Ectodermal cell (in vitro differentiated cells): ENCODE data around the gene CCDC86.
A peak's percentile ranks its signal among the peaks of the same experiment; 100 is the strongest.

ENCODE experiments used
- H3K27ac ChIP-seq: 2 replicates; pipeline ENCODE4 v1.7.0; 2013; ENCODE audit warnings: mild to moderate bottlenecking, low read depth, low read length; ENCODE audit not compliant: insufficient read depth, poor library complexity, severe bottlenecking
- H3K27me3 ChIP-seq: 2 replicates; pipeline ENCODE4 v1.7.0; 2013; ENCODE audit warnings: mild to moderate bottlenecking, low read length; ENCODE audit not compliant: insufficient read depth, control insufficient read depth, poor library complexity, severe bottlenecking
- H3K36me3 ChIP-seq: one replicate; pipeline ENCODE4 v1.7.0; 2013; ENCODE audit warnings: low read length; ENCODE audit not compliant: control insufficient read depth, insufficient read depth
- H3K4me1 ChIP-seq: one replicate; pipeline ENCODE4 v1.7.0; 2013; ENCODE audit warnings: low read length; ENCODE audit not compliant: control insufficient read depth, insufficient read depth
- H3K4me3 ChIP-seq: 2 replicates; pipeline ENCODE4 v1.7.0; 2013; ENCODE audit warnings: low read depth, low read length, control low read depth; ENCODE audit not compliant: insufficient read depth
- H3K9me3 ChIP-seq: 2 replicates; pipeline ENCODE4 v1.7.0; 2013; ENCODE audit warnings: mild to moderate bottlenecking, low read length, moderate library complexity; ENCODE audit not compliant: control insufficient read depth
- WGBS, 2 experiments: methylation state at CpG; one replicate each; pipeline ENCODE4 v1.1.7; 2013; ENCODE audit warnings: missing lambda C conversion rate in 2 of 2; 5-methylcytosine and 5-hydroxymethylcytosine counted together

CCDC86 gene

GRCh38 chr11:60844045-60844869 lies 2.3 kb downstream of the CCDC86 start:
- peaks cover 11% of the 10 kb centered on the region for H3K4me1 ChIP-seq
- no peak overlapping the region for H3K27ac ChIP-seq
- H3K9me3 ChIP-seq: no peaks in the 10 kb centered on the region
- peak overlapping the region; percentile 98 for H3K4me3 ChIP-seq
- H3K36me3 ChIP-seq: peaks cover 6% of the 10 kb centered on the region
- 76 to 83% methylated on average over 10 of the region's 10 CpGs for WGBS, 2 experiments
- H3K27me3 ChIP-seq: no peaks in the 10 kb centered on the region

DNA sequence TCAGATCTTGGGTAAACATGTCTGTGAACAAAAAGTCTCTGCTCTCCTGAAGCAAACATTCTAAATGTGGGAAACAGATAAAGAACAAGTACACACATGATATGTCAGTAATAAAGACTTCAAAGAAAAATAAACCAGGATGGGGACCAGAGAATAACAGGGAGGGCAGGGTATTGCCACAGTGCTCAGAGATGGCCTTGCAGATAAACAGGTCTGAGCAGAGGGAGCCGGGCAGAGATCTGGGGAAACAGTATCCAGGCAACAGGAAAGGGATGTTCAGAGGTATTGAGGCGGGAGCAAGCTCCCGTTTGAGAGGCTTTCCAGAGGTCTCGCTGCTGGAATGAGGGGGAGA lies 2.9 kb downstream of the CCDC86 start:
- Histone ChIP-seq H3K27me3 (no peaks in the 10 kb centered on the region), H3K9me3 (no peaks in the 10 kb centered on the region), H3K27ac (no peak overlapping the region), H3K36me3 (peaks cover 12% of the 10 kb centered on the region), H3K4me3 (no peak overlapping the region), H3K4me1 (peaks cover 11% of the 10 kb centered on the region)
- 69 to 76% methylated on average over 4 of the region's 4 CpGs for WGBS, 2 experiments

GRCh38 chr11:60845338-60845737 lies 3.4 kb downstream of the CCDC86 start:
- 89 to 91% methylated on average over 8 of the region's 8 CpGs for WGBS, 2 experiments
- no peaks in the 10 kb centered on the region for H3K27me3 ChIP-seq
- H3K36me3 ChIP-seq: peaks cover 15% of the 10 kb centered on the region
- H3K9me3 ChIP-seq: no peaks in the 10 kb centered on the region
- H3K4me3 ChIP-seq: no peak overlapping the region
- no peak overlapping the region for H3K27ac ChIP-seq
- peaks cover 11% of the 10 kb centered on the region for H3K4me1 ChIP-seq

DNA sequence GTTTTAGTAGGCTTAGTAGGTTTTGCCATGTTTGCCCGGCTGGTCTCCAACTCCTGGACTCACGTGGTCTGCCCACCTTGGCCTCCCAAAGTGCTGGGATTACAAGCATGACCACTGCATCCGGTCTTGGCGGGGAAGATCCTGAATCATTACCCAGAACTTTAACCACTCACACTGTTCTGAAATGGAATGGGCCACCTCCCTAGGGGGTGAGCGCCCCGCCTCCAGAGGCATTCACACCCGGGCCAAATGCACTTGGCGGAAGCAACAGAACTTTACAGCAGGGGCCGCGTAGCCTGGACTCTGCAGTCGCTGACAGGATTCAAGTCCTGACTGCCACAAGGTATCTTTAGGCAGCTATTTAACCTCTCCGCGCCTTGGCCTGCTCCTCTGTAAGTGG lies 5.4 kb downstream of the CCDC86 start:
- 82 to 84% methylated on average over 13 of the region's 13 CpGs for WGBS, 2 experiments
- H3K36me3 ChIP-seq: peaks cover 20% of the 10 kb centered on the region
- H3K4me1 ChIP-seq: peaks cover 20% of the 10 kb centered on the region
- no peak overlapping the region for H3K4me3 ChIP-seq
- peaks cover 4% of the 10 kb centered on the region for H3K27me3 ChIP-seq
- no peak overlapping the region for H3K27ac ChIP-seq
- no peaks in the 10 kb centered on the region for H3K9me3 ChIP-seq

DNA sequence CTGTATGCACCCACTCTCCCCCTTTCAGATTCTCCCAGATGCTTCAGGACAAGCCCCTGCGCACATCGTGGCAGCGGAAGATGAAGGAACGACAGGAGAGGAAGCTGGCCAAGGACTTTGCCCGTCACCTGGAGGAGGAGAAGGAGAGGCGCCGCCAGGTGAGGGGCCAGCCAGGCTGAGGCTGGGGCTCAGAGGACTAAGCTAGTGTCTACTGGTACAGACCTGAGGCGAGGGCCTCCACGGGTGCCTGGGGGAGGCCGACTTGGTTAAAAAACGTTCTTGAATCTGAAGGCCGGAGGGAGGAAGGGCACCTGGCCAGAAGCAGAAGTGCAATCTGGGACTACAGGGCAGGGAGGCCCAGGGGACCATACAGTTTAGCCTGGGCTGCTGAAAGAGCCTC lies 6.0 kb downstream of the CCDC86 start:
- Histone ChIP-seq H3K9me3 (no peaks in the 10 kb centered on the region), H3K4me1 (peaks cover 22% of the 10 kb centered on the region), H3K36me3 (peaks cover 20% of the 10 kb centered on the region), H3K27me3 (peaks cover 9% of the 10 kb centered on the region), H3K27ac (no peak overlapping the region), H3K4me3 (no peak overlapping the region)
- 93 to 95% methylated on average over 12 of the region's 12 CpGs for WGBS, 2 experiments

- Histone ChIP-seq H3K36me3 (peaks cover 20% of the 10 kb centered on the region), H3K4me3 (no peak overlapping the region), H3K27ac (no peak overlapping the region), H3K4me1 (peaks cover 15% of the 10 kb centered on the region), H3K27me3 (peaks cover 18% of the 10 kb centered on the region), H3K9me3 (no peaks in the 10 kb centered on the region)
- WGBS, 2 experiments: 91 to 92% methylated on average over 10 of the region's 10 CpGs
Observed at GRCh38 chr11:60848714-60849151, 6.8 kb downstream of the CCDC86 start.

DNA sequence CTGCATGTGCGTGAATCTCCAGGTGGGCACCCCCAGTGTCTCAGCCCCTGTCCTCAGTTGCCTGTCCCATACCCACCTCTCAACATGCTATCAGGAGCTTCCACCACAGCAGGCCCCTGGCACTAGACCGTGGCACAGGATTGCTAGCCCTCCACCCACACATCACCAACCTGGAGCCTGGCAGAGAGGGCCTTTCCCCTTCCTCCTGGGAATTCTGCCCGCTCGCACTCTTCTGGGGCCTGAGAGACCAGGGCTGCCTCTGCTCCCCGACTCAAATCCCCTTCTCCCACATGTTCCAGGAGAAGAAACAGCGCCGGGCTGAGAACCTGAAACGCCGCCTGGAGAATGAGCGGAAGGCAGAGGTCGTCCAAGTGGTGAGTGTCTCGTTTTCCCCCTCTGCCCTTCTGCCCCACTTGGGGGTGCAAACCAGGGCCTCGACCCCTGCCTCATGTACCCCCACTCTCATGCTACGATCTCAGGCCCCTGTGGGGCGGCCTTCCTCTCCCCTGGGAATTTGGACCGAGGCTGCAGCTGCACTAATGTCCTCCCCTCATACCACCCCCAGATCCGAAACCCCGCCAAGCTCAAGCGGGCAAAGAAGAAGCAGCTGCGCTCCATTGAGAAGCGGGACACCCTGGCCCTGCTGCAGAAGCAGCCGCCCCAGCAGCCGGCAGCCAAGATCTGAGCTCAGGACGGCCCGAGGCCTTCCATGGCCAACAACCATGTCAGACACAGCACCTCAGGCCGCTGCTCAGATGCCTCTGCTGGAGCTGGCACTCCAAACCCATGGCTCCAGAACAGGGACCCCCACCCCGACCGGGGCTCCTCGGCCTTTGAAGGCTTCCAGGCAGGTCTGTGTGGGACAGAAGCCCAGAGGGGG lies 8.0 kb downstream of the CCDC86 start:
- Histone ChIP-seq H3K4me1 (peaks cover 11% of the 10 kb centered on the region), H3K4me3 (no peak overlapping the region), H3K9me3 (no peaks in the 10 kb centered on the region), H3K27ac (no peak overlapping the region), H3K36me3 (peaks cover 20% of the 10 kb centered on the region), H3K27me3 (peaks cover 26% of the 10 kb centered on the region)
- WGBS, 2 experiments: 95% methylated on average over 29 of the region's 29 CpGs

DNA sequence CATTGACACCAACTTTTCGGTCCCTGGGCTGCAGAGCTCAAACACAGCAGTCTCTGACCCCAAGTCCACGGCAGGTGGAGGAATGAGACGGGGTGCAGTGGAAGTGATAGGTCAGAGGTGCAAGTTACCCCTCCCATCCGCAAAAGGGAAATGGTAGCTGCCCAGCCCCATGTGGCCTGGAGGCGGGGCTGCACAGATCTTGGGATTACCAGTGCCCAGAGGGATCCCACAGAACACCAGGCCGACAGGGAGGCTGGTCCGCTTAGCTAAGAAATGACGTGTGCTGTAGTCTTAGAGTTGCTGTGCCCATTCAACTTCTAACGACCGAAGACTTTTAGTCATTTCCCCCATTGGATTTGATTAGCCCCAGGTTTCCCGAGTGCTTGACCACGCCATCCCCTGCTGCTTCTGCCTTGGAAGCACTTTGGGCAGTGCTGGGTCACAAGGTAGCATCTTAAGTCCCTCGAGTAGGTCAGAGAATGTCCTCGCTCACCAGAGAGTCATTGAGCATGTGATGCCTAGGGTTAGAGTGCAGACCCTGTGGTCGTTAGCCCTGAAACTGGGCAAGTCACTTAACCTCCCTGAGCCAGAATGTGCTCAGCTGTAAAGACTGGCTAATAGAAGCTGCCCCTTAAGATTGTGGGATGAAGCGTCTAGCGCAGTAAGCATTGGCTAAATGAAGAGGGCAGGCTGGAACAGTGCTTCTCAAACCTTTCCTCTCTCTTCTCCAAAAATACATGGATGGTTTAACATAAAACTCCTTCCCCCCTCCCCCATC lies 9.6 kb downstream of the CCDC86 start:
- Histone ChIP-seq H3K9me3 (no peaks in the 10 kb centered on the region), H3K4me1 (peaks cover 11% of the 10 kb centered on the region), H3K27me3 (peaks cover 26% of the 10 kb centered on the region), H3K36me3 (peaks cover 20% of the 10 kb centered on the region), H3K27ac (no peak overlapping the region), H3K4me3 (no peak overlapping the region)
- WGBS, 2 experiments: 84 to 85% methylated on average over 17 of the region's 17 CpGs

DNA sequence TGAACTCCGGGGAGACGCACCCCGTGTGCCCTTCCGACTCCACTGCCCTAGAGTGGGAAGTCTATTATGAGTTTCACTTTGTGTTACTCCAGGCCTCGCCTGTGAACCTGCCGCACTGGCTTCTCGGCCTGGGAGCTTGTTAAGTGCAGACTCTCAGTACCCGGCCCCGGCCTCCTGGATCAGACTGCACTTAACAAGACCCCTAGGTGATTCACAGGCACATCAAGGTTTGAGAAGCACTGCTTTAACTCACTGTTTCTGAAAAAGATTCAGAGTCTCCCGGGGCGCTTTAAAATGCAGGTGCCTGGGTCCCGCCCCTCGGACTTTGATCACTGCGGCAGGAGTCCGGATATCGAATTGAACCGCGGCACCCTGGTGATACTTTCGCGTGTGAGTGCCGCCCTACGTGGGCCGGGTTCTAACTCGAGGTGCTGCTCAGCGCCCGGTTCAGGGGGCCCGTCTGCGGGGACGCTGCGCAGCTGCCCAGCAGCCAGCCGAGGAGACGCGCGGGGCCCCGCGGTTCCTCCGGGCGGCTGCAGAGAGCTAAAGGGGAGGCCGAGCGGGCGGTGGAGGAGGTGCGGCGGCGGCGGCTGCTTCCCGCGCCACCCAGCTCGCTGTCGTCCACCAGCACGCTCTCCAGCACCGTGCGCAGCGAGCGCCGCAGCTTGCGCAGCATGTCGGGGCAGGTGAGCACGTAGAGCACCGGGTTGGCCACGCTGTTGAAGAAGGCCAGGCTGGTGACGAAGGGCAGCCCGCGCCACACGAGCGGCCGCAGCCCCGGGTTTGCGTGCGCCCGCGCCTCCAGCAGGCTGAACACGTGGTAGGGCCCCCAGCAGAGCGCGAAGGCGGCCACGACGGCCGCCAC lies 10.4 kb downstream of the CCDC86 start:
- no peaks in the 10 kb centered on the region for H3K9me3 ChIP-seq
- H3K36me3 ChIP-seq: peaks cover 20% of the 10 kb centered on the region
- 36 to 39% methylated on average over 78 of the region's 78 CpGs for WGBS, 2 experiments
- no peak overlapping the region for H3K27ac ChIP-seq
- H3K27me3 ChIP-seq: peaks cover 26% of the 10 kb centered on the region
- peaks cover 11% of the 10 kb centered on the region for H3K4me1 ChIP-seq
- H3K4me3 ChIP-seq: peak overlapping the region; percentile 16
